Measurements from ENCODE around the gene HS3ST6. TPM values are rescaled to one million over a fixed set of nuclear protein-coding genes. Genes with fewer than 3 reads are reported as not detected.

Gene HS3ST6
- total RNA-seq, 1 experiment from 2014 or later, result 1.0 TPM

- no peak within 1 kb of the TSS for H3K27ac Mint-ChIP-seq
- no peaks in the 10 kb centered on the region for H3K9me3 Mint-ChIP-seq
- POLR2A ChIA-PET, result interaction anchor here (1.2 kb wide), 1 partner anchor 12 kb away, joined by 3 read pairs; no protein-coding TSS in a partner anchor
- H3K36me3 Mint-ChIP-seq, result no peaks in the 10 kb centered on the region
- CTCF ChIA-PET, result interaction anchor here (1.0 to 3.2 kb wide), 3 partner anchors 52 to 70 kb away, joined by 4 to 10 read pairs (median 5); no protein-coding TSS in a partner anchor
- no peaks in the 10 kb centered on the region; the same call in 1 of the 2 replicates for H3K4me1 Mint-ChIP-seq
- ATAC-seq (peak; percentile 99), DNase-seq (ENCODE audit: low spot score) (peak; percentile 88)
- peak within 1 kb of the TSS; percentile 85 for H3K4me3 Mint-ChIP-seq
- peaks cover 35% of the 10 kb centered on the region for H3K27me3 Mint-ChIP-seq (ENCODE audit: low read depth)
- TF ChIP-seq KAT7 (CRISPR knock-in tag; IDR thresholded peaks at IDR 0.05; ENCODE audit: borderline replicate concordance), result no peak
- 0 out of 2 replicates have a peak, but pooled peaks have one; percentile 58 for TF ChIP-seq NR3C1 (CRISPR knock-in tag; conservative IDR thresholded peaks at IDR 0.05; ENCODE audit: low read depth)
- peak; percentile 61; the same call in 1 of the 2 replicates for TF ChIP-seq ZNF232 (CRISPR knock-in tag; IDR thresholded peaks at IDR 0.05)
- no peak for TF ChIP-seq OVOL2 (CRISPR knock-in tag; IDR thresholded peaks at IDR 0.05; ENCODE audit: borderline replicate concordance)
- no peak for TF ChIP-seq USF1 (CRISPR knock-in tag; IDR thresholded peaks at IDR 0.05)
- no peak for TF ChIP-seq ZNF423 (CRISPR knock-in tag; IDR thresholded peaks at IDR 0.05)
- TF ChIP-seq, protein P1, sequence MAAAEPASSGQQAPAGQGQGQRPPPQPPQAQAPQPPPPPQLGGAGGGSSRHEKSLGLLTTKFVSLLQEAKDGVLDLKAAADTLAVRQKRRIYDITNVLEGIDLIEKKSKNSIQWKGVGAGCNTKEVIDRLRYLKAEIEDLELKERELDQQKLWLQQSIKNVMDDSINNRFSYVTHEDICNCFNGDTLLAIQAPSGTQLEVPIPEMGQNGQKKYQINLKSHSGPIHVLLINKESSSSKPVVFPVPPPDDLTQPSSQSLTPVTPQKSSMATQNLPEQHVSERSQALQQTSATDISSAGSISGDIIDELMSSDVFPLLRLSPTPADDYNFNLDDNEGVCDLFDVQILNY (CRISPR knock-in tag; IDR thresholded peaks at IDR 0.05), result peak; percentile 51; the same call in 1 of the 2 replicates
- TF ChIP-seq GABPB1 (CRISPR knock-in tag; IDR thresholded peaks at IDR 0.05), result no peak
- peak; percentile 81 for TF ChIP-seq FOXP1 (CRISPR knock-in tag; IDR thresholded peaks at IDR 0.05; ENCODE audit: borderline replicate concordance)
- TF ChIP-seq, protein P2, sequence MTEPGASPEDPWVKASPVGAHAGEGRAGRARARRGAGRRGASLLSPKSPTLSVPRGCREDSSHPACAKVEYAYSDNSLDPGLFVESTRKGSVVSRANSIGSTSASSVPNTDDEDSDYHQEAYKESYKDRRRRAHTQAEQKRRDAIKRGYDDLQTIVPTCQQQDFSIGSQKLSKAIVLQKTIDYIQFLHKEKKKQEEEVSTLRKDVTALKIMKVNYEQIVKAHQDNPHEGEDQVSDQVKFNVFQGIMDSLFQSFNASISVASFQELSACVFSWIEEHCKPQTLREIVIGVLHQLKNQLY (CRISPR knock-in tag; IDR thresholded peaks at IDR 0.05), result no peak
- TF ChIP-seq SMAD3 (CRISPR knock-in tag; IDR thresholded peaks at IDR 0.05; ENCODE audit: borderline replicate concordance), result 0 out of 2 replicates have a peak, but pooled peaks have one; percentile 58
- TF ChIP-seq, protein P3, sequence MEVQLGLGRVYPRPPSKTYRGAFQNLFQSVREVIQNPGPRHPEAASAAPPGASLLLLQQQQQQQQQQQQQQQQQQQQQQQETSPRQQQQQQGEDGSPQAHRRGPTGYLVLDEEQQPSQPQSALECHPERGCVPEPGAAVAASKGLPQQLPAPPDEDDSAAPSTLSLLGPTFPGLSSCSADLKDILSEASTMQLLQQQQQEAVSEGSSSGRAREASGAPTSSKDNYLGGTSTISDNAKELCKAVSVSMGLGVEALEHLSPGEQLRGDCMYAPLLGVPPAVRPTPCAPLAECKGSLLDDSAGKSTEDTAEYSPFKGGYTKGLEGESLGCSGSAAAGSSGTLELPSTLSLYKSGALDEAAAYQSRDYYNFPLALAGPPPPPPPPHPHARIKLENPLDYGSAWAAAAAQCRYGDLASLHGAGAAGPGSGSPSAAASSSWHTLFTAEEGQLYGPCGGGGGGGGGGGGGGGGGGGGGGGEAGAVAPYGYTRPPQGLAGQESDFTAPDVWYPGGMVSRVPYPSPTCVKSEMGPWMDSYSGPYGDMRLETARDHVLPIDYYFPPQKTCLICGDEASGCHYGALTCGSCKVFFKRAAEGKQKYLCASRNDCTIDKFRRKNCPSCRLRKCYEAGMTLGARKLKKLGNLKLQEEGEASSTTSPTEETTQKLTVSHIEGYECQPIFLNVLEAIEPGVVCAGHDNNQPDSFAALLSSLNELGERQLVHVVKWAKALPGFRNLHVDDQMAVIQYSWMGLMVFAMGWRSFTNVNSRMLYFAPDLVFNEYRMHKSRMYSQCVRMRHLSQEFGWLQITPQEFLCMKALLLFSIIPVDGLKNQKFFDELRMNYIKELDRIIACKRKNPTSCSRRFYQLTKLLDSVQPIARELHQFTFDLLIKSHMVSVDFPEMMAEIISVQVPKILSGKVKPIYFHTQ (CRISPR knock-in tag; IDR thresholded peaks at IDR 0.05), result no peak
- TF ChIP-seq ZBTB43 (CRISPR knock-in tag; IDR thresholded peaks at IDR 0.05), result no peak
- peak; percentile 60; the same call in 1 of the 2 replicates for TF ChIP-seq TP53 (CRISPR knock-in tag; IDR thresholded peaks at IDR 0.05)
- TF ChIP-seq ELF4 (CRISPR knock-in tag; IDR thresholded peaks at IDR 0.05; ENCODE audit: low read depth), result no peak
- TF ChIP-seq RORB (CRISPR knock-in tag; IDR thresholded peaks at IDR 0.05), result no peak
- TF ChIP-seq, protein P4, sequence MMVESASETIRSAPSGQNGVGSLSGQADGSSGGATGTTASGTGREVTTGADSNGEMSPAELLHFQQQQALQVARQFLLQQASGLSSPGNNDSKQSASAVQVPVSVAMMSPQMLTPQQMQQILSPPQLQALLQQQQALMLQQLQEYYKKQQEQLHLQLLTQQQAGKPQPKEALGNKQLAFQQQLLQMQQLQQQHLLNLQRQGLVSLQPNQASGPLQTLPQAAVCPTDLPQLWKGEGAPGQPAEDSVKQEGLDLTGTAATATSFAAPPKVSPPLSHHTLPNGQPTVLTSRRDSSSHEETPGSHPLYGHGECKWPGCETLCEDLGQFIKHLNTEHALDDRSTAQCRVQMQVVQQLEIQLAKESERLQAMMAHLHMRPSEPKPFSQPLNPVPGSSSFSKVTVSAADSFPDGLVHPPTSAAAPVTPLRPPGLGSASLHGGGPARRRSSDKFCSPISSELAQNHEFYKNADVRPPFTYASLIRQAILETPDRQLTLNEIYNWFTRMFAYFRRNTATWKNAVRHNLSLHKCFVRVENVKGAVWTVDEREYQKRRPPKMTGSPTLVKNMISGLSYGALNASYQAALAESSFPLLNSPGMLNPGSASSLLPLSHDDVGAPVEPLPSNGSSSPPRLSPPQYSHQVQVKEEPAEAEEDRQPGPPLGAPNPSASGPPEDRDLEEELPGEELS (CRISPR knock-in tag; IDR thresholded peaks at IDR 0.05), result peak; percentile 80
- no peak for TF ChIP-seq RELA (CRISPR knock-in tag; IDR thresholded peaks at IDR 0.05; ENCODE audit: borderline replicate concordance)
- peak; percentile 31; the same call in 1 of the 2 replicates for TF ChIP-seq NFYB (CRISPR knock-in tag; conservative IDR thresholded peaks at IDR 0.05; ENCODE audit: low read depth)
- TF ChIP-seq, protein P5, sequence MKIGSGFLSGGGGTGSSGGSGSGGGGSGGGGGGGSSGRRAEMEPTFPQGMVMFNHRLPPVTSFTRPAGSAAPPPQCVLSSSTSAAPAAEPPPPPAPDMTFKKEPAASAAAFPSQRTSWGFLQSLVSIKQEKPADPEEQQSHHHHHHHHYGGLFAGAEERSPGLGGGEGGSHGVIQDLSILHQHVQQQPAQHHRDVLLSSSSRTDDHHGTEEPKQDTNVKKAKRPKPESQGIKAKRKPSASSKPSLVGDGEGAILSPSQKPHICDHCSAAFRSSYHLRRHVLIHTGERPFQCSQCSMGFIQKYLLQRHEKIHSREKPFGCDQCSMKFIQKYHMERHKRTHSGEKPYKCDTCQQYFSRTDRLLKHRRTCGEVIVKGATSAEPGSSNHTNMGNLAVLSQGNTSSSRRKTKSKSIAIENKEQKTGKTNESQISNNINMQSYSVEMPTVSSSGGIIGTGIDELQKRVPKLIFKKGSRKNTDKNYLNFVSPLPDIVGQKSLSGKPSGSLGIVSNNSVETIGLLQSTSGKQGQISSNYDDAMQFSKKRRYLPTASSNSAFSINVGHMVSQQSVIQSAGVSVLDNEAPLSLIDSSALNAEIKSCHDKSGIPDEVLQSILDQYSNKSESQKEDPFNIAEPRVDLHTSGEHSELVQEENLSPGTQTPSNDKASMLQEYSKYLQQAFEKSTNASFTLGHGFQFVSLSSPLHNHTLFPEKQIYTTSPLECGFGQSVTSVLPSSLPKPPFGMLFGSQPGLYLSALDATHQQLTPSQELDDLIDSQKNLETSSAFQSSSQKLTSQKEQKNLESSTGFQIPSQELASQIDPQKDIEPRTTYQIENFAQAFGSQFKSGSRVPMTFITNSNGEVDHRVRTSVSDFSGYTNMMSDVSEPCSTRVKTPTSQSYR (CRISPR knock-in tag; IDR thresholded peaks at IDR 0.05), result no peak
- TF ChIP-seq ZNF263 (CRISPR knock-in tag; IDR thresholded peaks at IDR 0.05; ENCODE audit: low read depth), result no peak
- TF ChIP-seq, protein P6, sequence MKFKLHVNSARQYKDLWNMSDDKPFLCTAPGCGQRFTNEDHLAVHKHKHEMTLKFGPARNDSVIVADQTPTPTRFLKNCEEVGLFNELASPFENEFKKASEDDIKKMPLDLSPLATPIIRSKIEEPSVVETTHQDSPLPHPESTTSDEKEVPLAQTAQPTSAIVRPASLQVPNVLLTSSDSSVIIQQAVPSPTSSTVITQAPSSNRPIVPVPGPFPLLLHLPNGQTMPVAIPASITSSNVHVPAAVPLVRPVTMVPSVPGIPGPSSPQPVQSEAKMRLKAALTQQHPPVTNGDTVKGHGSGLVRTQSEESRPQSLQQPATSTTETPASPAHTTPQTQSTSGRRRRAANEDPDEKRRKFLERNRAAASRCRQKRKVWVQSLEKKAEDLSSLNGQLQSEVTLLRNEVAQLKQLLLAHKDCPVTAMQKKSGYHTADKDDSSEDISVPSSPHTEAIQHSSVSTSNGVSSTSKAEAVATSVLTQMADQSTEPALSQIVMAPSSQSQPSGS (CRISPR knock-in tag; IDR thresholded peaks at IDR 0.05; ENCODE audit: borderline replicate concordance, low read depth), result no peak
- TF ChIP-seq ATF1 (CRISPR knock-in tag; IDR thresholded peaks at IDR 0.05), result no peak
Measured at GRCh38 chr16:1871974-1872635, 46.1 kb downstream of the HS3ST6 start, which contains the start of gene MEIOB. Gene MEIOB, minus strand, starts transcription at chr16:1872164. Its CDS starts 3,989 bp downstream, at chr16:1868175.

Measured in WTC11 (cell line).